HepG2 (cell line): ENCODE data around the gene TMEM185B. TPM values are rescaled to one million over a fixed set of nuclear protein-coding genes. Genes with fewer than 3 reads are reported as not detected.

ENCODE experiments used
- ATAC-seq: fragments of 200-7000 bp; cut with Tn5 transposase; 3 replicates; pipeline ENCODE4 v1.9.1; 2020; ENCODE audit warnings: mild to moderate bottlenecking, moderate library complexity
- BruUV-seq: library from RNA; stranded (reverse); fragments of 400-500 nt; replicated peaks from 2 replicates; lab custom pipeline; 2021; lab: Mats Ljungman, UMichigan
- CTCF ChIA-PET: fragments of 300-600 bp; formaldehyde crosslinking; extraction: SDS; loops from one replicate; lab custom pipeline; 2021; ENCODE audit warnings: low total read pairs, inconsistent platforms, low intra/inter-chr PET ratio; lab: Yijun Ruan, JAX
- POLR2A ChIA-PET: fragments of 350-600 bp; sonication (Branson Sonifier 250); formaldehyde crosslinking; loops from one replicate; lab custom pipeline; 2020; ENCODE audit warnings: antibody characterized with exemption, inconsistent platforms; lab: Yijun Ruan, JAX
- DNase-seq: peaks from one replicate; pipeline ENCODE4 v3.0.0-alpha.2; 2015; ENCODE audit warnings: low spot score
- FAIRE-seq: peaks from 3 replicates; lab custom pipeline; 2011; peaks lifted over from hg19 to GRCh38; lab: Jason Lieb, UNC
- H2AFZ ChIP-seq: one replicate; pipeline ENCODE4 v1.6.1; 2011; ENCODE audit warnings: low read length, inconsistent platforms
- H3K27ac ChIP-seq: fragments of 300-600 bp; 3 replicates; pipeline ENCODE4 v1.8.0; 2011; ENCODE audit warnings: mixed run types, mild to moderate bottlenecking, mixed read lengths, low read length, inconsistent platforms; ENCODE audit not compliant: insufficient read depth; ENCODE audit errors: extremely low read length
- H3K27me3 ChIP-seq, 2 experiments: fragments of 200-600 bp in 1 of 2; 2 replicates in 1 of 2; 3 replicates in 1 of 2; pipeline versions ENCODE4 v1.6.0 to v1.8.0; 2011; ENCODE audit warnings: low read length in 2 of 2, mild to moderate bottlenecking in 2 of 2, moderate library complexity in 2 of 2, inconsistent platforms in 1 of 2; ENCODE audit not compliant: insufficient read depth in 2 of 2, control insufficient read depth in 1 of 2
- H3K36me3 ChIP-seq, 2 experiments: fragments of 200-600 bp in 1 of 2; replicated peaks in 1 of 2; 2 replicates in 1 of 2; 3 replicates in 1 of 2; pipeline versions ENCODE4 v1.5.1 to v1.8.0; 2011; ENCODE audit warnings: low read length in 2 of 2, inconsistent platforms in 1 of 2; ENCODE audit not compliant: insufficient read depth in 2 of 2, control insufficient read depth in 1 of 2
- H3K4me1 ChIP-seq: 2 replicates; pipeline ENCODE4 v1.5.1; 2012; ENCODE audit warnings: low read length, inconsistent platforms; ENCODE audit not compliant: insufficient read depth
- H3K4me2 ChIP-seq: 2 replicates; pipeline ENCODE4 v1.6.0; 2011; ENCODE audit warnings: low read depth, low read length, inconsistent platforms
- H3K4me3 ChIP-seq, 3 experiments: fragments of 200-600 bp in 1 of 3; sonication (generic), shearing (Covaris generic) in 1 of 3; replicated peaks in 1 of 3; 2 replicates each; pipeline ENCODE4 v1.5.1; 2011 to 2016; ENCODE audit warnings: low read length in 3 of 3, inconsistent platforms in 2 of 3, low read depth in 2 of 3, mild to moderate bottlenecking in 2 of 3, control low read depth in 1 of 3, mixed read lengths in 1 of 3; ENCODE audit not compliant: insufficient read depth in 1 of 3
- H3K79me2 ChIP-seq: one replicate; pipeline ENCODE4 v1.6.1; 2011; ENCODE audit warnings: low read length, inconsistent platforms; ENCODE audit not compliant: insufficient read depth
- H3K9ac ChIP-seq: 2 replicates; pipeline ENCODE4 v1.6.0; 2011; ENCODE audit warnings: mild to moderate bottlenecking, low read depth, low read length, inconsistent platforms; ENCODE audit not compliant: insufficient read depth
- H3K9me3 ChIP-seq: 2 replicates; pipeline ENCODE4 v1.5.1; 2012; ENCODE audit warnings: mild to moderate bottlenecking, low read length
- H4K20me1 ChIP-seq: 2 replicates; pipeline ENCODE4 v1.6.0; 2011; ENCODE audit warnings: inconsistent platforms, mild to moderate bottlenecking, low read length, moderate library complexity; ENCODE audit not compliant: insufficient read depth
- FUBP1 ChIP-seq: sonication (generic); formaldehyde crosslinking; IDR thresholded peaks from 2 replicates; pipeline ENCODE4 v1.5.1; 2020; ENCODE audit warnings: missing genetic modification reagents, mild to moderate bottlenecking, borderline replicate concordance
- HNRNPLL ChIP-seq: fragments of 200-400 bp; formaldehyde crosslinking; IDR thresholded peaks from 2 replicates; pipeline ENCODE4 v1.6.1; 2017; ENCODE audit warnings: mild to moderate bottlenecking, low read depth, low read length; ENCODE audit not compliant: poor library complexity, severe bottlenecking
- KAT7 ChIP-seq: IDR thresholded peaks from 2 replicates; pipeline ENCODE4 v1.6.1; 2018; ENCODE audit warnings: borderline replicate concordance, missing compliant biosample characterization
- MAFF ChIP-seq: IDR thresholded peaks from 2 replicates; pipeline ENCODE4 v1.6.1; 2011; ENCODE audit warnings: low read depth, low read length, improper control_type of control experiment
- MED13 ChIP-seq: sonication (generic); formaldehyde crosslinking; IDR thresholded peaks from 2 replicates; pipeline ENCODE4 v1.5.0; 2020; ENCODE audit warnings: missing genetic modification reagents
- POLR2G ChIP-seq: fragments of 200-400 bp; formaldehyde crosslinking; IDR thresholded peaks from 2 replicates; pipeline ENCODE4 v1.6.1; 2018; ENCODE audit warnings: mild to moderate bottlenecking, low read depth, low read length, moderate library complexity
- RXRA ChIP-seq: sonication (generic); formaldehyde crosslinking; IDR thresholded peaks from 2 replicates; pipeline ENCODE4 v1.5.1; 2020; ENCODE audit warnings: missing genetic modification reagents
- SATB2 ChIP-seq: sonication (generic); formaldehyde crosslinking; IDR thresholded peaks from 2 replicates; pipeline ENCODE4 v1.5.0; 2020; ENCODE audit warnings: missing genetic modification reagents
- U2AF2 ChIP-seq: fragments of 200-400 bp; formaldehyde crosslinking; IDR thresholded peaks from 2 replicates; pipeline ENCODE4 v1.6.1; 2017; ENCODE audit warnings: low read depth, mild to moderate bottlenecking, low read length
- ZBTB10 ChIP-seq: sonication (generic); formaldehyde crosslinking; IDR thresholded peaks from 2 replicates; pipeline ENCODE4 v1.4.0; 2020; ENCODE audit warnings: missing genetic modification reagents, borderline replicate concordance
- ZBTB4 ChIP-seq: sonication (generic); formaldehyde crosslinking; IDR thresholded peaks from 2 replicates; pipeline ENCODE4 v1.4.0; 2020; ENCODE audit warnings: missing genetic modification reagents, mild to moderate bottlenecking, borderline replicate concordance
- ZBTB8A ChIP-seq: sonication (generic); formaldehyde crosslinking; IDR thresholded peaks from 2 replicates; pipeline ENCODE4 v1.4.0; 2020; ENCODE audit warnings: mild to moderate bottlenecking, low read depth, missing genetic modification reagents, borderline replicate concordance
- ZFP37 ChIP-seq: sonication (generic); formaldehyde crosslinking; IDR thresholded peaks from 2 replicates; pipeline ENCODE4 v1.4.0; 2020; ENCODE audit warnings: missing genetic modification reagents, borderline replicate concordance
- ZNF766 ChIP-seq: sonication (generic); formaldehyde crosslinking; IDR thresholded peaks from 2 replicates; pipeline ENCODE4 v1.5.0; 2020; ENCODE audit warnings: missing genetic modification reagents, borderline replicate concordance
- WGBS: methylation state at CpG from one replicate; pipeline ENCODE4 v1.1.6; 2017; ENCODE audit warnings: low lambda C conversion rate; 5-methylcytosine and 5-hydroxymethylcytosine counted together
- in situ Hi-C: cut with HindIII; loops from 2 replicates; pipeline ENCODE4 v1.10.0; 2017; ENCODE audit warnings: low pct_unique_long_range_greater_than_20kb; ENCODE audit not compliant: extremely low pct_ligation_motif_present
- intact Hi-C: fragments of 100-400 bp; cut with micrococcal nuclease; formaldehyde crosslinking; loops from one replicate; pipeline ENCODE4 v1.10.0; 2022; ENCODE audit not compliant: unreplicated experiment
- polyA plus RNA-seq, 8 experiments: library from polyadenylated mRNA; depleted of rRNA in 3 of 8; stranded (reverse) in 7 of 8; unstranded in 1 of 8; fragments of >200 nt; fragmentation: Illumina TruSeq in 4 of 8; extraction: Trizol in 4 of 8; gene quantifications; 2 replicates each; pipeline versions ENCODE4 v1.2.1 to v1.2.3, GENCODE V29; 2011 to 2016; ENCODE audit warnings: low read depth in 4 of 8, missing spikeins in 1 of 8, mixed read lengths in 1 of 8; ENCODE audit not compliant: insufficient read depth in 1 of 8
- total RNA-seq, 5 experiments: library from RNA; depleted of rRNA; stranded (reverse); fragments of >200 nt; fragmentation: Illumina TruSeq; extraction: Trizol; gene quantifications; 2 replicates each; pipeline ENCODE4 v1.2.3, GENCODE V29; 2016; ENCODE audit warnings: low read depth in 1 of 5

Gene TMEM185B
- total and polyA plus RNA-seq, 2 of the 13 experiments (the other 11 are each of a cell fraction or from before 2014, with no cell fraction given), result 5.6 to 7.0 TPM

GRCh38 chr2:120233292-120233691, 10.1 kb upstream of the TMEM185B start (continued):
- TF ChIP-seq FUBP1 (CRISPR knock-in tag), result no peak
- TF ChIP-seq ZBTB4, result no peak
- TF ChIP-seq ZNF766, result no peak

- Histone ChIP-seq H3K4me2 (peak overlapping the region; percentile 95), H3K9me3 (no peaks in the 10 kb centered on the region), H3K79me2 (no peaks in the 10 kb centered on the region), H3K4me1 (peaks cover 67% of the 10 kb centered on the region), H4K20me1 (no peaks in the 10 kb centered on the region), H2AFZ (peak overlapping the region; percentile 94), H3K27ac (no peak overlapping the region), H3K4me3 (peak overlapping the region; percentile 61 to 77 (median 74)), H3K36me3 (no peaks in the 10 kb centered on the region), H3K9ac (peak overlapping the region; percentile 61; the same call in 1 of the 2 replicates), H3K27me3 (peaks cover 4 to 27% of the 10 kb centered on the region in 2 experiments; a peak in 4 of 5 replicates)
- in situ Hi-C loops, result no loop called here
- no peak for DNase-seq
- CTCF ChIA-PET, result no interaction called here
- 2% methylated on average over 14 of the region's 15 CpGs for WGBS
- POLR2A ChIA-PET, result interaction anchor here (1.1 to 2.1 kb wide), 3 partner anchors 9 to 21 kb away, joined by 3 to 8 read pairs (median 5); partner anchors contain the start of genes RALB and TMEM185B
- intact Hi-C loops, result loop anchor here (5.0 kb wide), 1 partner anchor 75 kb away; no protein-coding TSS in a partner anchor
- no peak for FAIRE-seq
- peak; percentile 14 for ATAC-seq
- no TSS peak for BruUV-seq
- peak; percentile 37; the same call in 1 of the 2 replicates for TF ChIP-seq MAFF
- TF ChIP-seq ZBTB10 (CRISPR knock-in tag), result 0 out of 2 replicates have a peak, but pooled peaks have one; percentile 27
- TF ChIP-seq U2AF2, result no peak
- TF ChIP-seq SATB2 (CRISPR knock-in tag), result 0 out of 2 replicates have a peak, but pooled peaks have one; percentile 48
- TF ChIP-seq MED13 (CRISPR knock-in tag), result no peak
- no peak for TF ChIP-seq ZBTB8A
- no peak for TF ChIP-seq ZFP37
- TF ChIP-seq KAT7 (CRISPR knock-in tag), result no peak
- no peak for TF ChIP-seq HNRNPLL
- TF ChIP-seq RXRA (CRISPR knock-in tag), result no peak
- no peak for TF ChIP-seq POLR2G
Measured at GRCh38 chr2:120231974-120232635, 8.9 kb upstream of the TMEM185B start.
